Mesenchymal stem cell (in vitro differentiated cells and primary cell): Measurements from ENCODE around the gene PTPRN2.

Experiments
- DNase-seq: peaks from one replicate; pipeline ENCODE4 v3.0.0-alpha.2; 2013
- H2AFZ ChIP-seq: one replicate; pipeline ENCODE4 v1.6.1; 2013; ENCODE audit warnings: low read depth, mild to moderate bottlenecking, control low read depth, inconsistent platforms, low read length, moderate library complexity
- H2AK5ac ChIP-seq: 2 replicates; pipeline ENCODE4 v1.6.1; 2013; ENCODE audit warnings: low read length, moderate library complexity, mild to moderate bottlenecking, inconsistent platforms; ENCODE audit not compliant: severe bottlenecking
- H2BK120ac ChIP-seq: one replicate; pipeline ENCODE4 v1.6.1; 2013; ENCODE audit warnings: low read depth, mild to moderate bottlenecking, inconsistent platforms, low read length, moderate library complexity
- H2BK12ac ChIP-seq, 2 experiments: one replicate each; pipeline ENCODE4 v1.6.1; 2013; ENCODE audit warnings: inconsistent platforms in 2 of 2, low read length in 2 of 2, mild to moderate bottlenecking in 2 of 2, moderate library complexity in 2 of 2, control low read depth in 1 of 2
- H2BK15ac ChIP-seq: one replicate; pipeline ENCODE4 v1.6.1; 2013; ENCODE audit warnings: mild to moderate bottlenecking, low read depth, inconsistent platforms; ENCODE audit not compliant: poor library complexity, severe bottlenecking
- H2BK5ac ChIP-seq: 2 replicates; pipeline ENCODE4 v1.6.1; 2013; ENCODE audit warnings: low read depth, mild to moderate bottlenecking, low read length, control low read depth, inconsistent platforms; ENCODE audit not compliant: poor library complexity, severe bottlenecking
- H3K14ac ChIP-seq, 2 experiments: one replicate each; pipeline ENCODE4 v1.6.1; 2013; ENCODE audit warnings: inconsistent platforms in 2 of 2, low read length in 2 of 2, control low read depth in 1 of 2, mild to moderate bottlenecking in 1 of 2, moderate library complexity in 1 of 2
- H3K18ac ChIP-seq, 2 experiments: one replicate each; pipeline ENCODE4 v1.6.1; 2013; ENCODE audit warnings: inconsistent platforms in 2 of 2, low read length in 2 of 2, control low read depth in 1 of 2, low read depth in 1 of 2, mild to moderate bottlenecking in 1 of 2
- H3K23ac ChIP-seq, 2 experiments: one replicate each; pipeline ENCODE4 v1.6.1; 2013; ENCODE audit warnings: inconsistent platforms in 2 of 2, low read length in 2 of 2, mild to moderate bottlenecking in 2 of 2, moderate library complexity in 2 of 2, control low read depth in 1 of 2
- H3K27ac ChIP-seq: 2 replicates; pipeline ENCODE4 v1.5.1; 2013; ENCODE audit warnings: mild to moderate bottlenecking, moderate library complexity, low read length, control low read depth, inconsistent platforms; ENCODE audit not compliant: poor library complexity, severe bottlenecking
- H3K27me3 ChIP-seq, 2 experiments: 2 replicates each; pipeline versions ENCODE4 v1.6.1 to v1.7.0; 2013; ENCODE audit warnings: low read length in 2 of 2, mild to moderate bottlenecking in 2 of 2, moderate library complexity in 2 of 2, control low read depth in 1 of 2, inconsistent platforms in 1 of 2; ENCODE audit not compliant: control insufficient read depth in 1 of 2, insufficient read depth in 1 of 2
- H3K36me3 ChIP-seq, 2 experiments: 2 replicates each; pipeline versions ENCODE4 v1.6.1 to v1.7.0; 2013; ENCODE audit warnings: low read length in 2 of 2, control low read depth in 1 of 2, inconsistent platforms in 1 of 2, low read depth in 1 of 2, mild to moderate bottlenecking in 1 of 2; ENCODE audit not compliant: insufficient read depth in 2 of 2, control insufficient read depth in 1 of 2
- H3K4ac ChIP-seq, 2 experiments: one replicate each; pipeline ENCODE4 v1.6.1; 2013; ENCODE audit warnings: inconsistent platforms in 2 of 2, low read length in 2 of 2, mild to moderate bottlenecking in 2 of 2, moderate library complexity in 2 of 2, control low read depth in 1 of 2, low read depth in 1 of 2
- H3K4me1 ChIP-seq: 2 replicates; pipeline ENCODE4 v1.6.1; 2013; ENCODE audit warnings: low read depth, low read length, control low read depth; ENCODE audit not compliant: control insufficient read depth, insufficient read depth
- H3K4me2 ChIP-seq: 2 replicates; pipeline ENCODE4 v1.6.1; 2013; ENCODE audit warnings: low read length, mild to moderate bottlenecking, inconsistent platforms; ENCODE audit not compliant: poor library complexity, severe bottlenecking
- H3K4me3 ChIP-seq, 2 experiments: 2 replicates each; pipeline versions ENCODE4 v1.5.1 to v1.7.0; 2013; ENCODE audit warnings: low read length in 2 of 2, mild to moderate bottlenecking in 2 of 2, control low read depth in 1 of 2, low read depth in 1 of 2; ENCODE audit not compliant: insufficient read depth in 1 of 2
- H3K79me1 ChIP-seq: replicated peaks from 2 replicates; pipeline ENCODE4 v1.6.1; 2013; ENCODE audit warnings: mild to moderate bottlenecking, control low read depth, low read length, inconsistent platforms; ENCODE audit not compliant: poor library complexity, severe bottlenecking
- H3K9ac ChIP-seq: 2 replicates; pipeline ENCODE4 v1.7.0; 2013; ENCODE audit warnings: mild to moderate bottlenecking, low read length, moderate library complexity
- H3K9me3 ChIP-seq: 2 replicates; pipeline ENCODE4 v1.7.0; 2013; ENCODE audit warnings: mild to moderate bottlenecking, low read length; ENCODE audit not compliant: control insufficient read depth
- H4K8ac ChIP-seq: one replicate; pipeline ENCODE4 v1.6.1; 2013; ENCODE audit warnings: inconsistent platforms, mild to moderate bottlenecking, low read length, moderate library complexity
- H4K91ac ChIP-seq: one replicate; pipeline ENCODE4 v1.6.1; 2013; ENCODE audit warnings: mild to moderate bottlenecking, low read length, inconsistent platforms
- WGBS: methylation state at CpG from one replicate; pipeline ENCODE4 v1.1.7; 2013; ENCODE audit warnings: mixed read lengths; 5-methylcytosine and 5-hydroxymethylcytosine counted together

PTPRN2 gene

GRCh38 chr7:158167373-158167772, 420.2 kb downstream of the PTPRN2 start:
- Histone ChIP-seq H3K9ac (no peak overlapping the region), H4K8ac (no peak overlapping the region), H3K9me3 (peaks cover 18% of the 10 kb centered on the region), H2BK5ac (no peak overlapping the region), H3K36me3 (no peaks in the 10 kb centered on the region), H2AFZ (no peak overlapping the region), H2AK5ac (no peak overlapping the region), H3K14ac (no peak overlapping the region), H3K4me1 (no peaks in the 10 kb centered on the region), H4K91ac (no peak overlapping the region), H2BK15ac (no peak overlapping the region), H3K27ac (no peak overlapping the region), H3K79me1 (no peaks in the 10 kb centered on the region), H3K4me3 (no peak overlapping the region), H2BK120ac (no peak overlapping the region), H3K4me2 (no peak overlapping the region), H3K23ac (no peak overlapping the region), H2BK12ac (no peak overlapping the region), H3K18ac (no peak overlapping the region), H3K27me3 (no peaks in the 10 kb centered on the region), H3K4ac (no peak overlapping the region)
- WGBS = 65% methylated on average over 4 of the region's 4 CpGs
- no peak for DNase-seq

GRCh38 chr7:158166386-158167340, 421.0 kb downstream of the PTPRN2 start:
- WGBS = 83% methylated on average over 41 of the region's 41 CpGs
- no peak for DNase-seq
- peaks cover 18% of the 10 kb centered on the region for H3K9me3 ChIP-seq
- no peak overlapping the region for H2BK12ac ChIP-seq
- H3K4me2 ChIP-seq = no peak overlapping the region
- no peak overlapping the region for H3K4me3 ChIP-seq
- H3K79me1 ChIP-seq = no peaks in the 10 kb centered on the region
- no peak overlapping the region for H4K8ac ChIP-seq
- H2AK5ac ChIP-seq = no peak overlapping the region
- no peak overlapping the region for H3K9ac ChIP-seq
- no peak overlapping the region for H3K23ac ChIP-seq
- no peak overlapping the region for H2BK5ac ChIP-seq
- H3K27me3 ChIP-seq = no peaks in the 10 kb centered on the region
- no peak overlapping the region for H3K27ac ChIP-seq
- no peak overlapping the region for H2BK15ac ChIP-seq
- H2AFZ ChIP-seq = no peak overlapping the region
- H3K18ac ChIP-seq = no peak overlapping the region
- H3K14ac ChIP-seq = no peak overlapping the region
- H3K36me3 ChIP-seq = no peaks in the 10 kb centered on the region
- H3K4me1 ChIP-seq = no peaks in the 10 kb centered on the region
- H4K91ac ChIP-seq = no peak overlapping the region
- no peak overlapping the region for H2BK120ac ChIP-seq
- H3K4ac ChIP-seq = no peak overlapping the region

- Histone ChIP-seq H3K27me3 (no peaks in the 10 kb centered on the region), H3K4ac (no peak overlapping the region), H3K27ac (no peak overlapping the region), H3K4me2 (no peak overlapping the region), H3K4me3 (no peak overlapping the region), H3K4me1 (no peaks in the 10 kb centered on the region), H3K23ac (no peak overlapping the region), H2BK12ac (no peak overlapping the region), H2BK120ac (no peak overlapping the region), H2AFZ (no peak overlapping the region), H4K91ac (no peak overlapping the region), H3K14ac (no peak overlapping the region), H3K79me1 (no peaks in the 10 kb centered on the region), H3K9me3 (peaks cover 22% of the 10 kb centered on the region), H2BK15ac (no peak overlapping the region), H2BK5ac (no peak overlapping the region), H3K9ac (no peak overlapping the region), H3K36me3 (no peaks in the 10 kb centered on the region), H4K8ac (no peak overlapping the region), H3K18ac (no peak overlapping the region), H2AK5ac (no peak overlapping the region)
- 79% methylated on average over 16 of the region's 16 CpGs for WGBS
- no peak for DNase-seq
These were observed 421.9 kb downstream of the PTPRN2 start for GRCh38 chr7:158165711-158166110.

GRCh38 chr7:158164101-158165095, 423.2 kb downstream of the PTPRN2 start:
- Histone ChIP-seq H2BK15ac (no peak overlapping the region), H3K4me2 (no peak overlapping the region), H3K18ac (no peak overlapping the region), H3K27me3 (no peaks in the 10 kb centered on the region), H3K79me1 (no peaks in the 10 kb centered on the region), H3K36me3 (no peaks in the 10 kb centered on the region), H3K14ac (no peak overlapping the region), H2AFZ (no peak overlapping the region), H2BK120ac (no peak overlapping the region), H3K4ac (no peak overlapping the region), H3K9ac (no peak overlapping the region), H3K4me1 (no peaks in the 10 kb centered on the region), H3K9me3 (peaks cover 22% of the 10 kb centered on the region), H4K8ac (no peak overlapping the region), H3K4me3 (no peak overlapping the region), H3K23ac (no peak overlapping the region), H3K27ac (no peak overlapping the region), H2BK12ac (no peak overlapping the region), H2AK5ac (no peak overlapping the region), H4K91ac (peak overlapping the region; percentile 20), H2BK5ac (no peak overlapping the region)
- WGBS = 71% methylated on average over 62 of the region's 67 CpGs
- DNase-seq = no peak
